Activated CD8-positive, alpha-beta memory T cell treated with anti-CD3 and anti-CD28 coated beads for 4 hours (primary cell): Measurements from ENCODE around the gene ADGRA3.

Experiments used
- DNase-seq, 2 donors: peaks; one replicate each; pipeline ENCODE4 v3.0.0-alpha.2; 2020; ENCODE audit warnings: low read depth in 2 of 2

The ADGRA3 gene

GRCh38 chr4:22363787-22364186 lies 152.1 kb downstream of the ADGRA3 start:
- DNase-seq: no peak

- DNase-seq: no peak
These were observed 152.8 kb downstream of the ADGRA3 start for GRCh38 chr4:22363036-22363435.

- DNase-seq: no peak
These were observed 158.8 kb downstream of the ADGRA3 start for GRCh38 chr4:22356987-22357596.

- DNase-seq: no peak
These were observed 167.5 kb downstream of the ADGRA3 start for GRCh38 chr4:22348410-22348809.

GRCh38 chr4:22345678-22346077 lies 170.2 kb downstream of the ADGRA3 start:
- no peak for DNase-seq

- no peak for DNase-seq
These were observed 170.8 kb downstream of the ADGRA3 start for GRCh38 chr4:22345055-22345454.

- no peak for DNase-seq
These were observed 172.3 kb downstream of the ADGRA3 start for GRCh38 chr4:22343606-22344005.

GRCh38 chr4:22339491-22339890 lies 176.4 kb downstream of the ADGRA3 start:
- no peak for DNase-seq

GRCh38 chr4:22338796-22339195 lies 177.1 kb downstream of the ADGRA3 start:
- no peak for DNase-seq
